SU-DHL-6 (cell line): ENCODE data around the gene CCDC7.

Experiments
- H2AFZ ChIP-seq: fragments of 200-600 bp; sonication (generic); 2 replicates; pipeline ENCODE4 v1.6.1; 2014; ENCODE audit warnings: low read depth, mild to moderate bottlenecking, moderate library complexity, mixed read lengths, antibody characterized with exemption, low read length; ENCODE audit not compliant: severe bottlenecking
- H3F3A ChIP-seq: fragments of 200-600 bp; shearing (Covaris generic); 2 replicates; pipeline ENCODE4 v1.6.0; 2016; ENCODE audit warnings: antibody characterized with exemption, mild to moderate bottlenecking; ENCODE audit not compliant: insufficient read depth
- H3K27ac ChIP-seq: fragments of 200-600 bp; sonication (generic); 2 replicates; pipeline ENCODE4 v1.5.1; 2016; ENCODE audit warnings: low read depth, mild to moderate bottlenecking, low read length, moderate library complexity, mixed read lengths
- H3K27me3 ChIP-seq: fragments of 200-600 bp; sonication (generic), shearing (Covaris generic); 2 replicates; pipeline ENCODE4 v1.6.0; 2014; ENCODE audit warnings: mild to moderate bottlenecking, low read length
- H3K36me3 ChIP-seq: fragments of 200-600 bp; sonication (generic); 2 replicates; pipeline ENCODE4 v1.6.1; 2014; ENCODE audit warnings: mild to moderate bottlenecking, low read length, mixed read lengths
- H3K4me2 ChIP-seq: fragments of 300-600, 200-600 bp; shearing (Covaris generic), sonication (generic); 2 replicates; pipeline ENCODE4 v1.6.0; 2014; ENCODE audit warnings: low read length, low read depth, mild to moderate bottlenecking; ENCODE audit not compliant: poor library complexity, severe bottlenecking
- H3K4me3 ChIP-seq: fragments of 200-600 bp; sonication (generic); 2 replicates; pipeline ENCODE4 v1.5.1; 2014; ENCODE audit warnings: antibody characterized with exemption, low read length, mild to moderate bottlenecking, mixed read lengths; ENCODE audit not compliant: insufficient read depth, poor library complexity, severe bottlenecking
- H3K79me2 ChIP-seq: fragments of 200-600 bp; sonication (generic); 2 replicates; pipeline ENCODE4 v1.6.1; 2014; ENCODE audit warnings: mild to moderate bottlenecking, low read length, moderate library complexity; ENCODE audit not compliant: insufficient read depth
- H3K9ac ChIP-seq: fragments of 200-600 bp; sonication (generic); 2 replicates; pipeline ENCODE4 v1.7.0; 2014; ENCODE audit warnings: mild to moderate bottlenecking, low read length
- H3K9me2 ChIP-seq: fragments of 200-600 bp; sonication (generic); replicated peaks from 2 replicates; pipeline ENCODE4 v1.6.1; 2014; ENCODE audit warnings: low read length; ENCODE audit not compliant: insufficient read depth
- H3K9me3 ChIP-seq: fragments of 200-600 bp; sonication (generic); 2 replicates; pipeline ENCODE4 v1.6.1; 2014; ENCODE audit warnings: low read length, mixed read lengths; ENCODE audit not compliant: insufficient read depth
- H4K20me1 ChIP-seq: fragments of 200-600 bp; sonication (generic); 2 replicates; pipeline ENCODE4 v1.6.1; 2014; ENCODE audit warnings: low read depth, mild to moderate bottlenecking, antibody characterized with exemption, low read length, moderate library complexity, mixed read lengths
- CTCF ChIP-seq: fragments of 200-600 bp; sonication (generic); IDR thresholded peaks from one replicate; pipeline ENCODE4 v1.5.1; 2017; ENCODE audit warnings: antibody characterized with exemption, mild to moderate bottlenecking, low read length, moderate library complexity; ENCODE audit not compliant: insufficient read depth, poor library complexity, severe bottlenecking
- EZH2phosphoT487 ChIP-seq: fragments of 200-600 bp; sonication (generic), shearing (Covaris generic); conservative IDR thresholded peaks from 2 replicates; pipeline ENCODE4 v1.6.1; 2018; ENCODE audit warnings: mild to moderate bottlenecking, antibody characterized with exemption, low read length, moderate library complexity, mixed read lengths

CCDC7 gene

GRCh38 chr10:32461203-32461602 is 15.3 kb downstream of the CCDC7 start:
- Histone ChIP-seq H3K9me2 (no peaks in the 10 kb centered on the region), H3K79me2 (no peaks in the 10 kb centered on the region), H2AFZ (no peak overlapping the region), H3K4me2 (no peak overlapping the region), H3K27me3 (no peaks in the 10 kb centered on the region), H4K20me1 (no peaks in the 10 kb centered on the region), H3K9ac (no peak overlapping the region), H3K27ac (no peak overlapping the region), H3K9me3 (no peaks in the 10 kb centered on the region), H3F3A (no peaks in the 10 kb centered on the region), H3K4me3 (no peak overlapping the region), H3K36me3 (peaks cover 9% of the 10 kb centered on the region; the same call in 1 of the 2 replicates)
- no peak for TF ChIP-seq CTCF
- no peak for TF ChIP-seq EZH2phosphoT487

GRCh38 chr10:32471232-32471631 is 25.3 kb downstream of the CCDC7 start:
- Histone ChIP-seq H2AFZ (no peak overlapping the region), H3K9ac (no peak overlapping the region), H3K4me2 (no peak overlapping the region), H3K4me3 (no peak overlapping the region), H3K9me3 (no peaks in the 10 kb centered on the region), H3K27me3 (no peaks in the 10 kb centered on the region), H3K79me2 (no peaks in the 10 kb centered on the region), H3F3A (no peaks in the 10 kb centered on the region), H3K9me2 (no peaks in the 10 kb centered on the region), H3K27ac (no peak overlapping the region), H4K20me1 (no peaks in the 10 kb centered on the region), H3K36me3 (no peaks in the 10 kb centered on the region)
- TF ChIP-seq CTCF (no peak), EZH2phosphoT487 (no peak)

GRCh38 chr10:32477499-32477898 is 31.6 kb downstream of the CCDC7 start:
- Histone ChIP-seq H3K9ac (no peak overlapping the region), H3K9me3 (peaks cover 5% of the 10 kb centered on the region; the same call in 1 of the 2 replicates), H3K9me2 (no peaks in the 10 kb centered on the region), H3K4me3 (no peak overlapping the region), H4K20me1 (no peaks in the 10 kb centered on the region), H3K27ac (no peak overlapping the region), H3K4me2 (no peak overlapping the region), H3K27me3 (no peaks in the 10 kb centered on the region), H2AFZ (no peak overlapping the region), H3F3A (no peaks in the 10 kb centered on the region), H3K36me3 (peaks cover 16% of the 10 kb centered on the region; the same call in 1 of the 2 replicates), H3K79me2 (no peaks in the 10 kb centered on the region)
- TF ChIP-seq CTCF (no peak), EZH2phosphoT487 (no peak)
